Ectodermal cell (in vitro differentiated cells): ENCODE measurements around the gene ZBTB8A.

ENCODE experiments used
- H3K27ac ChIP-seq: 2 replicates; pipeline ENCODE4 v1.7.0; 2013; ENCODE audit warnings: mild to moderate bottlenecking, low read depth, low read length; ENCODE audit not compliant: insufficient read depth, poor library complexity, severe bottlenecking
- H3K27me3 ChIP-seq: 2 replicates; pipeline ENCODE4 v1.7.0; 2013; ENCODE audit warnings: mild to moderate bottlenecking, low read length; ENCODE audit not compliant: insufficient read depth, control insufficient read depth, poor library complexity, severe bottlenecking
- H3K36me3 ChIP-seq: one replicate; pipeline ENCODE4 v1.7.0; 2013; ENCODE audit warnings: low read length; ENCODE audit not compliant: control insufficient read depth, insufficient read depth
- H3K4me1 ChIP-seq: one replicate; pipeline ENCODE4 v1.7.0; 2013; ENCODE audit warnings: low read length; ENCODE audit not compliant: control insufficient read depth, insufficient read depth
- H3K4me3 ChIP-seq: 2 replicates; pipeline ENCODE4 v1.7.0; 2013; ENCODE audit warnings: low read depth, low read length, control low read depth; ENCODE audit not compliant: insufficient read depth
- H3K9me3 ChIP-seq: 2 replicates; pipeline ENCODE4 v1.7.0; 2013; ENCODE audit warnings: mild to moderate bottlenecking, low read length, moderate library complexity; ENCODE audit not compliant: control insufficient read depth
- WGBS, 2 experiments: methylation state at CpG; one replicate each; pipeline ENCODE4 v1.1.7; 2013; ENCODE audit warnings: missing lambda C conversion rate in 2 of 2; 5-methylcytosine and 5-hydroxymethylcytosine counted together

ZBTB8A gene

DNA sequence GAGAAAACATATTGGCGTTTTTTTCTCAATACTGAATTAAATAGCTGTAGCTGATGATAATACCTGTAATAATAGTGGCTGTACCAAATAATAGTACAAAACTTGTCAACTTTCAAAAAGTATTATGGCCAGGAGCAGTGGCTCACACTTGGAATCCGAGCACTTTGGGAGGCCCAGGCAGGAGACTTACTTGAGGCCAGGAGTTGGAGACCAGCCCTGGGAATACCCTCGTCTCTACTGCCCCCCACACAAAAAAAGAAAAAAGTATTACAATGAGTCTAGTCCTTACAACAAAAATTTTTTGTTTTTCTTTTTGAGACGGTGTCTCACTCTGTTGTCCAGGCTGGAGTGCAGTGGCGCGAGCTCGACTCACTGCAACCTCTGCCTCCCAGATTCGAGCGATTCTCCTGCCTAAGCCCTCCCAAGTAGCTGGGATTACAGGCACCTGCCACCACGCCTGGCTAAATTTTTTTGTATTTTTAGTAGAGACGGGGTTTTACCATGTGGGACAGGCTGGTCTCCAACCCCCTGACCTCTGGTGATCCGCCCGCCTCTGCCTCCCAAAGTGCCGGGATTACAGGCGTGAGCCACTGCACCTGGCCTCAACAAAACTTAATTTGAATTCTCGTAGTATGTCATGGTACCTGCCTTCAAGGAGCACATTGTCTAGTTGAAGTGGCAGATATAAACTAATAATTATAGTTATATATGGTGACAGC, 113.2 kb downstream of the ZBTB8A start:
- WGBS, 2 experiments: 92 to 93% methylated on average over 15 to 16 of the region's 16 CpGs
- H3K4me3 ChIP-seq: peak overlapping the region; percentile 94
- no peaks in the 10 kb centered on the region for H3K27me3 ChIP-seq
- no peak overlapping the region for H3K27ac ChIP-seq
- peaks cover 29% of the 10 kb centered on the region for H3K36me3 ChIP-seq
- no peaks in the 10 kb centered on the region for H3K4me1 ChIP-seq
- no peaks in the 10 kb centered on the region for H3K9me3 ChIP-seq
